ENCODE measurements around the gene MRPL42.

MRPL42 gene

GRCh38 chr12:93500201-93500600 is 32.9 kb downstream of the MRPL42 start:
- no peak for DNase-seq (ENCODE audit: low read depth)

- DNase-seq (ENCODE audit: low read depth) = no peak
These were observed 33.4 kb downstream of the MRPL42 start for GRCh38 chr12:93500667-93501066.

- peak; percentile 40 for DNase-seq (ENCODE audit: low read depth)
These were observed 35.7 kb downstream of the MRPL42 start for GRCh38 chr12:93502802-93503623.

GRCh38 chr12:93507165-93507564 is 39.9 kb downstream of the MRPL42 start:
- DNase-seq (ENCODE audit: low read depth) = no peak

- no peak for DNase-seq (ENCODE audit: low read depth)
These were observed 42.2 kb downstream of the MRPL42 start for GRCh38 chr12:93509506-93509905.

GRCh38 chr12:93514853-93515252 is 47.5 kb downstream of the MRPL42 start:
- peak; percentile 80 for DNase-seq (ENCODE audit: low read depth)

- peak; percentile 92 for DNase-seq (ENCODE audit: low read depth)
These were observed 51.4 kb downstream of the MRPL42 start for GRCh38 chr12:93518725-93519124.

GRCh38 chr12:93519859-93520258 is 52.5 kb downstream of the MRPL42 start:
- DNase-seq (ENCODE audit: low read depth) = no peak

- no peak for DNase-seq (ENCODE audit: low read depth)
These were observed 53.1 kb downstream of the MRPL42 start for GRCh38 chr12:93520454-93520853.

GRCh38 chr12:93521225-93522080 is 54.1 kb downstream of the MRPL42 start:
- DNase-seq (ENCODE audit: low read depth) = peak; percentile 28

- DNase-seq (ENCODE audit: low read depth) = no peak
These were observed 57.2 kb downstream of the MRPL42 start for GRCh38 chr12:93524386-93525133.

GRCh38 chr12:93526786-93527428 is 59.6 kb downstream of the MRPL42 start:
- DNase-seq (ENCODE audit: low read depth) = peak; percentile 94

- peak; percentile 36 for DNase-seq (ENCODE audit: low read depth)
These were observed 63.0 kb downstream of the MRPL42 start for GRCh38 chr12:93530358-93530757.

GRCh38 chr12:93533310-93533709 is 66.0 kb downstream of the MRPL42 start:
- DNase-seq (ENCODE audit: low read depth) = no peak

- no peak for DNase-seq (ENCODE audit: low read depth)
These were observed 68.9 kb downstream of the MRPL42 start for GRCh38 chr12:93536111-93536765.

GRCh38 chr12:93536766-93537488 is 69.6 kb downstream of the MRPL42 start:
- no peak for DNase-seq (ENCODE audit: low read depth)

GRCh38 chr12:93537769-93538168 is 70.5 kb downstream of the MRPL42 start:
- no peak for DNase-seq (ENCODE audit: low read depth)

GRCh38 chr12:93539821-93540220 is 72.5 kb downstream of the MRPL42 start:
- no peak for DNase-seq (ENCODE audit: low read depth)

GRCh38 chr12:93540466-93540865 is 73.2 kb downstream of the MRPL42 start:
- DNase-seq (ENCODE audit: low read depth) = no peak

- DNase-seq (ENCODE audit: low read depth) = no peak
These were observed 74.4 kb downstream of the MRPL42 start for GRCh38 chr12:93541578-93542225.
